ENCODE measurements around the gene TMBIM6.

TMBIM6 gene

GRCh38 chr12:49798934-49799333, 57.6 kb downstream of the TMBIM6 start:
- Histone ChIP-seq H3K9me3 (ENCODE audit: insufficient read depth, low read depth, low read length) (no peaks in the 10 kb centered on the region), H3K36me3 (ENCODE audit: insufficient read depth, low read length) (peaks cover 47% of the 10 kb centered on the region), H3K27me3 (ENCODE audit: insufficient read depth, low read length) (no peaks in the 10 kb centered on the region), H3K27ac (ENCODE audit: low read depth, low read length) (no peak overlapping the region), H3K4me3 (ENCODE audit: low read length) (no peak overlapping the region), H3K9ac (ENCODE audit: low read depth, low read length) (no peak overlapping the region), H3K4me1 (ENCODE audit: insufficient read depth, low read length) (no peaks in the 10 kb centered on the region)
- 79% methylated on average over 2 of the region's 2 CpGs for WGBS

GRCh38 chr12:49800421-49801140, 59.2 kb downstream of the TMBIM6 start:
- no peak overlapping the region for H3K4me3 ChIP-seq (ENCODE audit: low read length)
- H3K9me3 ChIP-seq (ENCODE audit: insufficient read depth, low read depth, low read length) = no peaks in the 10 kb centered on the region
- no peak overlapping the region for H3K9ac ChIP-seq (ENCODE audit: low read depth, low read length)
- WGBS = 90% methylated on average over 10 of the region's 11 CpGs
- peaks cover 59% of the 10 kb centered on the region for H3K36me3 ChIP-seq (ENCODE audit: insufficient read depth, low read length)
- no peaks in the 10 kb centered on the region for H3K27me3 ChIP-seq (ENCODE audit: insufficient read depth, low read length)
- H3K27ac ChIP-seq (ENCODE audit: low read depth, low read length) = no peak overlapping the region
- no peaks in the 10 kb centered on the region for H3K4me1 ChIP-seq (ENCODE audit: insufficient read depth, low read length)

GRCh38 chr12:49801141-49802063, 60.0 kb downstream of the TMBIM6 start:
- H3K27ac ChIP-seq (ENCODE audit: low read depth, low read length) = no peak overlapping the region
- no peak overlapping the region for H3K9ac ChIP-seq (ENCODE audit: low read depth, low read length)
- 93% methylated on average over 17 of the region's 17 CpGs for WGBS
- H3K27me3 ChIP-seq (ENCODE audit: insufficient read depth, low read length) = no peaks in the 10 kb centered on the region
- H3K4me3 ChIP-seq (ENCODE audit: low read length) = no peak overlapping the region
- no peaks in the 10 kb centered on the region for H3K4me1 ChIP-seq (ENCODE audit: insufficient read depth, low read length)
- H3K9me3 ChIP-seq (ENCODE audit: insufficient read depth, low read depth, low read length) = no peaks in the 10 kb centered on the region
- peaks cover 65% of the 10 kb centered on the region for H3K36me3 ChIP-seq (ENCODE audit: insufficient read depth, low read length)

GRCh38 chr12:49803693-49804450, 62.5 kb downstream of the TMBIM6 start:
- H3K4me3 ChIP-seq (ENCODE audit: low read length) = no peak overlapping the region
- no peak overlapping the region for H3K27ac ChIP-seq (ENCODE audit: low read depth, low read length)
- H3K4me1 ChIP-seq (ENCODE audit: insufficient read depth, low read length) = peaks cover 11% of the 10 kb centered on the region
- H3K36me3 ChIP-seq (ENCODE audit: insufficient read depth, low read length) = peaks cover 51% of the 10 kb centered on the region
- H3K27me3 ChIP-seq (ENCODE audit: insufficient read depth, low read length) = no peaks in the 10 kb centered on the region
- H3K9me3 ChIP-seq (ENCODE audit: insufficient read depth, low read depth, low read length) = no peaks in the 10 kb centered on the region
- 94% methylated on average over 12 of the region's 12 CpGs for WGBS
- H3K9ac ChIP-seq (ENCODE audit: low read depth, low read length) = no peak overlapping the region

GRCh38 chr12:49804821-49805220, 63.5 kb downstream of the TMBIM6 start:
- no peaks in the 10 kb centered on the region for H3K9me3 ChIP-seq (ENCODE audit: insufficient read depth, low read depth, low read length)
- peaks cover 47% of the 10 kb centered on the region for H3K36me3 ChIP-seq (ENCODE audit: insufficient read depth, low read length)
- WGBS = 94% methylated on average over 10 of the region's 10 CpGs
- no peaks in the 10 kb centered on the region for H3K27me3 ChIP-seq (ENCODE audit: insufficient read depth, low read length)
- H3K27ac ChIP-seq (ENCODE audit: low read depth, low read length) = no peak overlapping the region
- H3K4me1 ChIP-seq (ENCODE audit: insufficient read depth, low read length) = peaks cover 20% of the 10 kb centered on the region
- no peak overlapping the region for H3K9ac ChIP-seq (ENCODE audit: low read depth, low read length)
- H3K4me3 ChIP-seq (ENCODE audit: low read length) = no peak overlapping the region

GRCh38 chr12:49805409-49805808, 64.1 kb downstream of the TMBIM6 start:
- 94% methylated on average over 5 of the region's 5 CpGs for WGBS
- Histone ChIP-seq H3K4me3 (ENCODE audit: low read length) (no peak overlapping the region), H3K27me3 (ENCODE audit: insufficient read depth, low read length) (no peaks in the 10 kb centered on the region), H3K4me1 (ENCODE audit: insufficient read depth, low read length) (peaks cover 24% of the 10 kb centered on the region), H3K9me3 (ENCODE audit: insufficient read depth, low read depth, low read length) (no peaks in the 10 kb centered on the region), H3K27ac (ENCODE audit: low read depth, low read length) (no peak overlapping the region), H3K36me3 (ENCODE audit: insufficient read depth, low read length) (peaks cover 44% of the 10 kb centered on the region), H3K9ac (ENCODE audit: low read depth, low read length) (no peak overlapping the region)

GRCh38 chr12:49806321-49806813, 65.0 kb downstream of the TMBIM6 start:
- H3K9me3 ChIP-seq (ENCODE audit: insufficient read depth, low read depth, low read length) = no peaks in the 10 kb centered on the region
- H3K27me3 ChIP-seq (ENCODE audit: insufficient read depth, low read length) = no peaks in the 10 kb centered on the region
- no peak overlapping the region for H3K9ac ChIP-seq (ENCODE audit: low read depth, low read length)
- 93% methylated on average over 7 of the region's 7 CpGs for WGBS
- no peak overlapping the region for H3K27ac ChIP-seq (ENCODE audit: low read depth, low read length)
- peaks cover 34% of the 10 kb centered on the region for H3K36me3 ChIP-seq (ENCODE audit: insufficient read depth, low read length)
- H3K4me1 ChIP-seq (ENCODE audit: insufficient read depth, low read length) = peaks cover 32% of the 10 kb centered on the region
- H3K4me3 ChIP-seq (ENCODE audit: low read length) = no peak overlapping the region

- 93% methylated on average over 7 of the region's 7 CpGs for WGBS
- Histone ChIP-seq H3K4me3 (ENCODE audit: low read length) (no peak overlapping the region), H3K36me3 (ENCODE audit: insufficient read depth, low read length) (peaks cover 29% of the 10 kb centered on the region), H3K27ac (ENCODE audit: low read depth, low read length) (no peak overlapping the region), H3K4me1 (ENCODE audit: insufficient read depth, low read length) (peaks cover 32% of the 10 kb centered on the region), H3K9ac (ENCODE audit: low read depth, low read length) (no peak overlapping the region), H3K9me3 (ENCODE audit: insufficient read depth, low read depth, low read length) (no peaks in the 10 kb centered on the region), H3K27me3 (ENCODE audit: insufficient read depth, low read length) (no peaks in the 10 kb centered on the region)
Measured at GRCh38 chr12:49806877-49807276, 65.5 kb downstream of the TMBIM6 start.

- WGBS = 88% methylated on average over 12 of the region's 12 CpGs
- H3K27ac ChIP-seq (ENCODE audit: low read depth, low read length) = peak overlapping the region; percentile 78
- no peaks in the 10 kb centered on the region for H3K27me3 ChIP-seq (ENCODE audit: insufficient read depth, low read length)
- no peak overlapping the region for H3K4me3 ChIP-seq (ENCODE audit: low read length)
- peak overlapping the region; percentile 61 for H3K9ac ChIP-seq (ENCODE audit: low read depth, low read length)
- H3K9me3 ChIP-seq (ENCODE audit: insufficient read depth, low read depth, low read length) = no peaks in the 10 kb centered on the region
- peaks cover 21% of the 10 kb centered on the region for H3K36me3 ChIP-seq (ENCODE audit: insufficient read depth, low read length)
- peaks cover 32% of the 10 kb centered on the region for H3K4me1 ChIP-seq (ENCODE audit: insufficient read depth, low read length)
Measured at GRCh38 chr12:49807991-49808580, 66.7 kb downstream of the TMBIM6 start.

GRCh38 chr12:49808686-49809380, 67.5 kb downstream of the TMBIM6 start:
- WGBS = 52% methylated on average over 14 of the region's 14 CpGs
- peak overlapping the region; percentile 61 for H3K9ac ChIP-seq (ENCODE audit: low read depth, low read length)
- H3K27ac ChIP-seq (ENCODE audit: low read depth, low read length) = peak overlapping the region; percentile 78
- peaks cover 20% of the 10 kb centered on the region for H3K36me3 ChIP-seq (ENCODE audit: insufficient read depth, low read length)
- no peak overlapping the region for H3K4me3 ChIP-seq (ENCODE audit: low read length)
- H3K4me1 ChIP-seq (ENCODE audit: insufficient read depth, low read length) = peaks cover 32% of the 10 kb centered on the region
- H3K27me3 ChIP-seq (ENCODE audit: insufficient read depth, low read length) = no peaks in the 10 kb centered on the region
- H3K9me3 ChIP-seq (ENCODE audit: insufficient read depth, low read depth, low read length) = no peaks in the 10 kb centered on the region

Data from HUES64 (cell line).